Stimulated activated CD4-positive, alpha-beta T cell treated with anti-CD3 and anti-CD28 coated beads, Interleukin-4, amount 100 ng/mL, for 48 hours (primary cell): ENCODE measurements around the gene PPP1R1A.

ENCODE experiments used
- DNase-seq, 2 donors: peaks; one replicate each; pipeline ENCODE4 v3.0.0-alpha.2; 2020; ENCODE audit warnings: low read depth in 2 of 2

Gene PPP1R1A, protein sequence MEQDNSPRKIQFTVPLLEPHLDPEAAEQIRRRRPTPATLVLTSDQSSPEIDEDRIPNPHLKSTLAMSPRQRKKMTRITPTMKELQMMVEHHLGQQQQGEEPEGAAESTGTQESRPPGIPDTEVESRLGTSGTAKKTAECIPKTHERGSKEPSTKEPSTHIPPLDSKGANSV

DNA sequence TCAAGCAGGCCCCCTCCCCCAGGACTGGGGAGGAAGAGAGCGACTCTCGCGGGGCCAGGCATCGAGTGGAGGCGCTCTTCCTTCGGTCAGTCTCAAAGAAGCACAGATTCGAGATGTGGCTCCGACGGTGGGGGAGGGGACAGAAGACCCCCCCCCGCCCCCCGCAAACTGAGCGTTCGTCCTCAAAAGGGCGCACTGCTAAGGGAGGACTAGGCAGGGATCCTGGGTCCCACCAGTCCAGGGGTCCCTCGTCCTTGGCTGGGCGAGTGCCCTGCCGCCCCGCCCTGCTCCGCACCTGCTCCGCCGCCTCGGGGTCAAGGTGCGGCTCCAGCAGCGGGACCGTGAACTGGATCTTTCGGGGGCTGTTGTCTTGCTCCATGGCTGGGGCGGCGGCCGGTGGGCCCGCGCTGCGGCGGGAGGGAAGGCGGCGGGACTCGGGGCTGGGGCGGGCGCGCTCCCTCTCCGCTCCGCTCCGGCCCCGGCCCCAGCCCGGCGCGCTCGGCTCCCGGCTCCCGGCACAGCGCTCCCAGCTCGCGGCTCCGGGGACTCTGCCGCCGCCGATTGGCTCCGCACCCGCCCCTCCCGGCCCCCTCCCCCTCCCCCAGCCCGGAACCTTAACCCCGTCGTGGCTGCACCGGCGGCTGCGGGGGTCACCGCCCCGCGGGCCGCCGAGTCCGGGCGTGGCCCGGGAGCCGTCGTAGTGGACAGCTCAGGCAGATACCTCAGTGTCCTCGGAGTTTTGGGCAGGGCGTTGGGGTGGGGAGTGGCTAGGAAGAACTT lies at the start of gene PPP1R1A:
TSS of gene PPP1R1A (minus strand) at position 550 of the 780 bp plus-strand sequence. CDS start at position 379, 171 bp downstream.
- no peak for DNase-seq

DNA sequence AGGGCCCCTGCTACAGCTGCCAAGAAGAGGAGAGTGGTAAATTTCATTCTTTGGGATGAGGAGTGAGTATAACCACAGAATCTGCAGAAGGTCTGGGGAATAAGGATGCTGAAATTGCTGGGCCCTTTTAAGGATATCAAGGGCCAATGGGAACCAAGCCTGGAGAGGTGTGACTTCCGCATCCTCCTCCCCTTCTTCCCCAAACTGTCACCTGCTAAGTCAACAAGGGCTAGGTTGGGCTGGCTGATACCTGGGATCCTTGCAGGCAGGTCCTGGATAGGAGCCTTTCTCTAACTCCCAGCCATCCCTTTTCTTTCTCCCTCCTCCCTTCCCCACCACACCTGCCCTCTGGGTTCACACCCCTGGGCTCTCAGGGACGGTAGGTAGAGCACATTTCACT lies 46.3 kb upstream of the PPP1R1A start, which contains the start of gene LACRT:
TSS of gene LACRT (minus strand) at position 101 of the 400 bp plus-strand sequence. CDS start at position 47, 54 bp downstream.
- no peak for DNase-seq

DNA sequence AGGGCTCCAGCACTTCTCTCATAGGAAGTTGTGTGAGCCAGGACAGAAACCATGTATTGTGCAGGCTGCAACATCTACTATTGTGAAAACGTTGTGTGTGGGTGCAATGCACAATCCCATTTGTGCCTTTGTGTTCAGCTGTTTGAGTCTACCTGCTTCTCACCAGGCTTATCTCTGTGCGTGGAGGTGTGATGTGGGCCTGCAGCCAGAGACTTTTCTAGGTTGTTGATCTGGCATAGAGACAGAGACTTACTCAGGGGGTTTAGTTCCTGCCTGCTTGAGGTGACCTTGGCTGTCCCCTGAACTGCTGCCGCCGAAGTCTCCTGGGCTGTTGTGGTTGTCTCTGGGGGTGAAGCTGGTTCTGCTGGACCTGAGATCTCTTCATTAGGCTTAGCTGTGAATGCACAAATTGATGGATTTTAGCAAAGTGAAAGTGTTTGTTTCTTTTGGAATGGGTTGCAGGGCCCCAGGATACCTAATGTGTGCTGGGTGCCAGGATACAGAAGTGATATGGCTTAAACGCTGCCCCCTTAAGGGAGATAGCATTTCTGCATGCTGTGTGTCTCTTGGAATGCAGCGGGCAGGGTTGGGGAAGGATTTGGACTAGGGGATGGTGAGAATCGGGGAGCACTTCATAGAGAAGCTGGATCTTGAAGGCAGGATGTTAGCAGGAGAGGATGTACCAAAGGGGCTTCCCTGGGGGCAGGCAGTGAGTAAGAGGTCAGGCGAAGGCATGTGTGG lies 43.7 kb upstream of the PPP1R1A start:
- DNase-seq: no peak

DNA sequence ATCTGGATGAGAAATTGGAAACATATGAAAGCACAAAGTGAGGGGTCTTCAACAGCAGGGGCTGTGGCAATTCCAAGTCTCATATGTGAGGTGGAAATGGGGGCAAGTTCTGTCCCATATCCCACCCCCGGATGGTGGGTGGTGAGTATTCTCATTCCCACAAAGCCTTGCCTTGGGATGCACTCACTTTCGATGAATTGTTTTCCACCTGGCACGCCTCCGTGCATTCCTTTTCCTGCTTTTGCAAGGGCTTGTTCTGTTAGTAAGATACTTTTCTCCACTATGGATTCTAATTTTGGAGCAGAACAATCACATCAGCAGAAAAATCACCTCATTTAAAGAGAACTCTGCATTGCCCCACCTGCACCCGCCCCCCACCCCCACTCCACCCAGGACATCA lies 43.1 kb upstream of the PPP1R1A start:
- DNase-seq: no peak

DNA sequence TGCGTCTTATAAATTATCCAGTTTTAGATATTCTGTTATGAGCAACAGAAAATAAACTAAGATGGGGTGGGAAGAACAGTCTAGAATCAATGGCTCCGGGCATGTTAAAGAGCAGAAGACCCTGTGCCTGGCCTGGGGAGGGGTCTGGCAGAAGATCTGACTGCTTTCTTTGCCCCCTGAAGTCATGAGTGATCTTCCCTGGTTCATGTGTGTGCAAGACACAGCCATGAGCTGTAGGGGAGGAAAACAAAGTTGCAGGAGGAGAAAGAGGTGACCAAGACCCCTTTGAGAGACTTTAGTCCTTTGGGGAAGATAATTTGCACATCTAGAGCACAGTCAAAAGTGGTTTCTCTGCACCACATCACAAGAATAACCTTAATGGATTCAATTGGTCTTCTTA lies 41.5 kb upstream of the PPP1R1A start:
- DNase-seq: no peak

DNA sequence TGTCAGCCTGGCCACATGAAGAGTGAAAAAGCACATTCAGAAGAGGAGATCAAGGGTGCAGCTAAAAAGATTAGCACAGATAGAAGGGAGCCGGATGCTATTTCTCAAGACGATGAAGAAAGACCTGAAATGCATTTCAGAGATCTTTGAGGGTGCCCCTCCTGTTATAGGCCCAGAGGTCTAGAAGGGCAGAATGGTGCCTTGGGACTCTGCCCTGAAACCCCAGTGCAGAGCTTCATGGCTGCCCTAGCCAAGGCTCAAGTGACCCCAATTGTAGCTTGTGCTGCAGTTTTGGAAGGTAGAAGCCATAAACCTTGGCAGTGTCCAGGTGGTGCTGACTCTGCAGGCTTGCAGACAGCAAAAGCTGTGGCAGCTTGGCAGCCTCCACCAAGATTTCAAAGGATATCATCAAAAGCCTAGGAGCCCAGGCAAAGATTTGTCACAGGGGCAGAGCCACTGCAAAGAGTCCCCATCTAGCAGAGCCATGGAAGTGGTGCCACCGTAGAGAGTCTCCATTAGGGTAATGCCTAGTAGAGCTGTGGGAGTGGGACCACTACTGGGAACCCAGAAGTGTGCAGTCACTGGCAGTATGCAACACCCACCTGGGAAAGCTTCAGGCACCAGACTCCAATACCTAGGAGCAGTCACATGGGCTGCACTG lies 39.9 kb upstream of the PPP1R1A start:
- no peak for DNase-seq

DNA sequence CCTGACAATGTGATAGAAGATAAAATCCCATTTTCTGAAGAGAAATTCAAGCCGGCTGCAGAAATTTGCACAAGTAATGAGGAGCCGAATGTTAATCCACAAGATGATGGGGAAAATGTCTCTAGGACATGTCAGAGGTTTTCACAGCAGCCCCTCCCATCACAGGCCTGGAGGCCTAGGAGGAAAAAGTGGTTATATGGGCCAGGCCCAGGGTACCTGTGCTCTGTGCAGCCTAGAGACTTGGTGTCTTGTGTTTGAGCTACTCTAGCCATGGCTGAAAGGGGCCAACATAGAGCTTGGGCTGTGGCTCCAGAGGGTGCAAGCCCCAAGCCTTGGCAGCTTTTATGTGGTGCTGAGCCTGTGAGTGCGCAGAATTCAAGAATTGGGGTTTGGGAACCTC lies 38.8 kb upstream of the PPP1R1A start:
- DNase-seq: no peak

DNA sequence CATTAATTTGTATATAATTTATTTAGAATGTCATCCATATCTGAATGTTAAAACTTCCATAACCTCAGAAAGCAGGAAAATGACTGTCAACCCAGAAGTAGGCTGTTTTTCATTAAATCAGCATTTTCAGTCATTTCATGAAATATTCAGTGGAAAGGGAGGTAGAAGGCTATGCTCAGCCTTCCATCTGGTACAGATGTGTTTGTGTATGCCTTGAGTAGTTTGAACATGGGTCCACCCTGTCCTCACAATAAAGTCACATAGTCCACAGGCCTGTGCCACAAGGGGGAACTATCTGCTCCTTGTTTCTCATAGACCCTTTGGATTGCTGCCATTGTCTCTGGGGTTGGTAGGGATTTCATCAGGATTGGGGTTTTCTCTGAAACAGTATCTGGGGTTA lies 37.1 kb upstream of the PPP1R1A start:
- no peak for DNase-seq

DNA sequence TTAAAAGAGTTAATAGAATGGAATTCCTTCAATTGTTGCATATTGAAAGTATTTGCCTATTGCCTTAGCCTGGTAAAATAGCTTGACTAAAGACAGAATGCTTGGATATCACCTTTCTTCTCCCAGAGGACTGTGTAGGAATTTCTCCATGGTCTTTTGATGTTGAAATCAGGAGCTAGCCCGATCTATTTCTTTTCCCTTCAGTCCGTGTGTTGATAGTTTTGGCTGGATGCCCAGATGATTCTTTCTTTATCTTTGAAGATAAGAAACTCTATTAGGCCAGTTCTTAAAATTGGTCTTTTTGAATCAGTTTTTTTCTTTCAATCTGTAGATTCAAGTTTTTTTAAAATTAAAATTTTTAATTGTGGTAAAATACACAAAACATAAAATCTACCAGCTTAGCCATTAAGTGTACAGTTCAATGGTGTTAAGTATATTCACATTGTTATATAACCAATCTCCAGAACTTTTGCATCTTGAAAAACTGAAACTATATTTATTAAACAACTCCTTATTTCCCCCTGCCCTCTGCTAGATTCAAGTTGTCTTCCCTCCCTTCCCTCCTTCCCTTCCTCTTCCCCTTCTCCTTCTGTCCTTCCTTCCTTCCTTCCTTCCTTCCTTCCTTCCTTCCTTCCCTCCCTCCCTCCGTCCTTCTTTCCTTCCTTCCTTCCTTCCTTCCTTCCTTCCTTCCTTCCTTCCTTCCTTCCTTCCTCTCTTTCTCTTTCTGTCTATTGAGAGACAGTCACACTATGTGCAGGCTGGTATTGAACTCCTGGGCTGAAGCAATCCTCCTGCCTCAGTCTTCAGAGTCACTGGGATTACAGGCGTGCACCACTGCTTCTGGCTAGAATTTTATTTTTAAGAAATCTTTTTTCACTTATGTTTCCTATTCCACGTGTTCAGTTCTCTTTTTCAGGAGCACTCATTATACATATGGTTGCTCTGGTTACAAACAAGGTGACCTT lies 36.1 kb upstream of the PPP1R1A start:
- DNase-seq: no peak

DNA sequence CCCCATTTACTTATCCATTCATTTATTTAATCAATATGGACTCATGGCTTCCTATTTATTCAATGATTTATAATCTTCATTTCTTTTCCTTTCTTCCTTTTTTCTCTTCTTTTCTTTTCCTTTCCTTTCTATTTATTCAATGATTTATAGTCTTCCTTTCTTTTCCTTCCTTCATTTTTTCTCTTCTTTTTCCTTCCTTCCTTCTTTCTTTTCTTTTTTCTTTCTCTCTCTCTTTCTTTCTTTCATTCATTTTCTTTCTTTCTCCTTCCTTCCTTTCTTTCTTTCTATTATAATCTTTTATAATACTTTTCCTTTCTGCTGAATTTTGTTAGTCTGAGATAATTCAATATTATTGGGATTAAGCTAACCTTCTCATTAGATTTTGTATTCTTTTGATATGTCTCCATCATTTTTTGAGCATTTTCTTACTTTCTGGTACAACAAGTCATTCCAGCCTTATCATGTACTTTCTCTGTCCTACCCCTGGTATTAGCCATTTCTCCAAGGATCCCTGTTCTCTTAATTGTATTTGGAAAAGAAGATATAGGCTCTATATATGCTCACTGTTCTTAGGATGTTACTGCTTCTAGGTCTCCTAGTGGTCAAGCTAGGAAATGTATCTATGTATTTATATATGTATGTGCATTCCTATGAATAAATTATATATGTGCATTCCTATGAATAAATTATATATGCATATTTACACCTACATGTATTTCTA lies 34.2 kb upstream of the PPP1R1A start:
- DNase-seq: no peak

DNA sequence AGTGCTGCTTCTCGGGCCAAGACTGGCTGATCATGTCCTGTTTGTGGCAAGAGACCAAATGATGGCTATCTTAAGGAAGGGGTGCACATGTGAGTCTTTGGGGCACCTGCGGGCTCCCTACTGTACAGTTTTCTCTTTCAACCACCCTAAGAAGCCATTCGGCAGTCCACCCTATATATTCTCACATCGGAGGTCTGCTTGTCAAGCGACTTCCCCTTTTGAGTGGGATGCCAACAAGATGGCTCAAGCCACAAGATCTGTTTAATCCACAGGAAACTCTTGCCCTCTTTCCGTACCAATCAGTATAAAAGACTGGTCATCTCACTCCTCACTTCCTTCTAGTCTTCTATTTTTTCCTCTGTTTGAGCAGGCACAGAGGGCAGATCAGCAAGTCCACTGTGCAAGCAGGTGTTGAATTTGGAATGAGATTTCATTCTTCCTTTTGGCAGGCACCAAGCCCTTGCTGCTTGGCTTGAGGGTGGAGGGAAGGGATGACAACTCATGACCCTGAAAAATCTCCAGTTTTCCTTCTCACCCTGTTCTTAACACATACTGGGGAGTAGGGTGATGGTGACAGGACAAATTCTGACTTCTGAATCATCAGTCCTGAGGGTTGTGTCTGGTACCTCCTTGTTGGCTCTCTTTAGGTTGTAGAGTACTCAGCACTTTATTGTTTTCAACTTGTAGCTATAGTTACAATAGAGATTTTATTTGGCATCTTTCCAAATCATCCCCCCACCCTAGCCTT lies 28.6 kb upstream of the PPP1R1A start:
- DNase-seq: no peak

DNA sequence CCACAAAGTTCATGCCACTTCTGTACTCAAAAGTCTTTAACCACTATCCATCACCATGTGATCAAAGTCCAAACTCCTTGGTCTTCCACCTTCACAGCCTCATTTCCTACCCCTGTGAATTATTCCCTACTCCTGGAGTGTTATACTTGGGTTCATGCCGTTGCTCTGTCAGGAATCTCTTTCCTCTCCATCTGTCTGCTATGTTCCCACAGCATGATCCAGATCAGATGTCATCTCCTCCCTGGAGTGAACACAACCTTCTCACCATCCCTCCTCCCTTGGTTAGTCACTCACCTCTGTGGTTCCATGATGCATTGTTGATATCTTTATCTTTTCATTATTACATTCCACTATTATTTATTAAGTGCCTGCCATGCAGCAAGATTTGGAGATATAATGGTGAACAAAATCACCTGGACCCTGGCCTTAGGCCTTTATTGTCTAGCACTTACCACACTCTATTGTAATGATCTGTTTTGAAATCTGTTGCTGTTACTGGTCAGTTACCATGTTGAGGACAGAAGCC lies 23.8 kb upstream of the PPP1R1A start:
- DNase-seq: no peak

DNA sequence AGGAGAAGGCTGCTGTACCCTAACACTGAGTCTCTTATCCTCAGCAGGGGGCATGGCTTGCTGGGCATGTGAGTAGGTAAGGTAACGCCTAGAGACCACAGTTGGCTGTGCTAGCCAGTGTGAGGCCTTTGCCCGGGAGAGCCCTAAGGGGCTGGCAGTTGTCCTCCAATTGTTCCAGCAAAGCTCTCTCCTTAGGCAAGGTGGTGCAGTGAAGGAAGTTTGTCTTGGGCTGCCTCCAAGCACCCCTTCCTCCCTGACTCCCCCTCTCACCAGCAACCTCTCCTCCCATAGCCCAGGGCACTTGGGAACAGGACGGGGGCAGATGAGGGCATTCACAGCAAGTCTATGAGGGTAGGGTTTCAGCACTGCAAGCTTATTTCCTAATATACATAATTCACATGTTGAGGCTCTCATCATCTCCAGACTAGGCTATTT lies 23.3 kb upstream of the PPP1R1A start:
- DNase-seq: no peak

DNA sequence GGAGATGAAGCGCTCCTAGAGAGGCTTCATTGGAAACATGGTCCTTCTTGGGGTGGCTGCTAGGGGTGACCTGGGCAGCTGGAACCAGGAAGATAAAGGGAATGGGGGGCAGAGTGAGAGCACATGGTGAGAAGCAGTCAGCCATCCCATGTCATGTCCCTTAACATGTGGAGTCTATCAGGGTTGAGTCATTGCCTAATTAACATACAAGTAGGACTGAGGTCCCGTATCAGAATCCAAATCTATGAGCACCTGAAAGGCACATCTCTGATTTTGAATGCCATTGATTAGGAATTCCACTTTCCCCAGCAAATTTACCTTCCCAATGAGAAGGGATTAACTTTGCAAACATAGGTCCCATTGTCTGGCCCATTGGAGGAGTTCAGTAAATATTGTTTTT lies 20.3 kb upstream of the PPP1R1A start:
- DNase-seq: no peak

DNA sequence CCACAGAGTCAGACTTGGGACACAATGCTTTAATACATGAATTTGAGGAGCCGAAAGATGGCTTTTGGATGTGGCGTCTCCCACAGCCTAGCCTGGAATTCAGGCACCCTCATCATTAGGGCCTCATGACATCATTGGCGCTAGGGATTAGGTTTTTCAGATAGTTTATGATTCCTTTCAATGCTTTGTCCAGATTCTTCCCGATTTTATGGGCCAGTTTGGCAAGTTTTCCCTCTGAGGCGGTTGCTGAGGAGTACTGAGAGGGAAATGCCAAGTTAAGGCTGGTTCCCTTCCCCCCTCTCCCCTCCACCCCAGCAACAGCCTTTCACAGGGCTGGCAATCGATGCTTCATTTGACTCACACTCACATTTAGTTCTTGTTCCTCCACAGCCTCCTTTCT lies 19.7 kb upstream of the PPP1R1A start:
- no peak for DNase-seq

DNA sequence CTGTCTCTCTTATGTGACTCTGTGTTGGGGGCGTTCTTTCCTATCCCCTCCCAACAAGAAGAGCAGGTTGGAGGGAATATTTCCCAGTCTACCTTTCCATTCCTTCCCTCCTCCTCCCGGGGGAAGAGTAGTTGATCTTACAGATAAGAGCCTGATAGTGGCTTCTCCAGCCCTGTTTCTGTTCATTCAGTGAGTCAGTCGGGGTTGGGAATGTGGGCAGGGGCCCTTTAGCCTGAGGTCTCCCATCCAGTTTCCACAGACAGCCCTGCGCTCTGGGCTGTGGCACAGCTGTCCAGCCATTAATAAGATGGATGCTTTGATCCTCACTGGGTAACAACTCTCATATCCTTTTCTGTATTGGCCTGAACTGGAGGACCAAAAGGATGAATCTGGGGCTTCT lies 18.1 kb upstream of the PPP1R1A start:
- no peak for DNase-seq

DNA sequence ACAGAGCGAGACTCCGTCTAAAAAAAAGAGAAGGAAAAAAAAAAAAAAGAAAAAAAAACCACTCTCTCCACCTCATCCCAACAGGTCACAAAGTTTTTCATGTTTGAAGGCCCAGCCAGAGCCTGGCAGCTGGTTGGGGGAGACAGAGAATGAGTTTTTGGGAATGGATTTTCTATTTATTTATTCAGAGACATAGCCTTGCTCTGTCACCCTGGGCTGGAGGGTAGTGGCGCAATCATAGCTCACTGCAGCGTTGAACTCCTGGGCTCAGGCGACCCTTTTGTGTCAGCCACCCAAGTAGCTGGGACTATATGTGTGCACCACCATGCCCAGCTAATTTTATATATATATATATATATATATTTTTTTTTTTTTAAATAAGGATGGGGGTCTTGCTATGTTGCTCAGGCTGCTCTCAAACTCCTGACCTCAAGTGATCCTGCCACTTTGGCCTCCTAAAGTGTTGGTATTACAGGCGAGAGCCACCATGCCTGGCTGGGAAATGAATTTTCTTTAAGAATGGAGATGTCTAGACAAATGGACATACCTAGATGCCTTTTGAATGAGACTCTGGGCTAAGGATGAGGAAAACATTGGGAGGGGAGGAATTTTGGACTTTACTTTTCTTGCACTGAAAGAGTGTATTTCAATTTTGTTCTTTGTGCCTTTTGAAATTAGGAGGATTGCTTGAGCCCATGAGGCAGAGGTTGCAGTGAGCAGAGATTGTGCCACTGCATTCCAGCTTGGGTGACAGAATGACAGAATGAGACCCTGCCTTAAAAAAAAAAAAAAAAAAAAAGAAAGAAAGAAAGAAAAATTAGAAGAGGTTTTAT lies 16.9 kb upstream of the PPP1R1A start:
- no peak for DNase-seq

DNA sequence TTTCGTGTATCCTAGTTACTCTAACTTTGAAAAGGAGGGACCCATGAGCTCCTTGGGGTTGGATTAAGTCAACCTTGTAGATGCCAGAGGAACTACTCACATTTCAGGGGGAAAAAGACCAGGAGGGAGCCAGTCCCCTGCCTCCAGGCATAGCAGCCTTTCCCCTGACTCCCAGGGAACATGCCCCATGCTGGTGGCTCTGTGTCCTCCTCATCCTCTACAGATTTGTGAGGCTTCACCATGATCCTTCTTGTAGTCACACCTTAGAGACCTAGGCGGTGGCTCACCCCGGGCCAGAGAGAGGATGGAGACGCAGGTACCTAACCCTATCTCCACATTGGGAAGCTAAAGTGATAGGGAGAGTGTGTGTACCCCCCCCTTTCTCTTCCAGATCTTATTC lies 16.0 kb upstream of the PPP1R1A start:
- no peak for DNase-seq
